Measurements from ENCODE around the gene CSF1R.
A peak's percentile ranks its signal among the peaks of the same experiment; 100 is the strongest.

Gene CSF1R

GRCh38 chr5:150075806-150076205 is 10.5 kb downstream of the CSF1R start:
- Mint-ChIP-seq H3K27me3 (peaks cover 18% of the 10 kb centered on the region), H3K9me3 (no peaks in the 10 kb centered on the region), H3K36me3 (no peaks in the 10 kb centered on the region), H3K27ac (no peak overlapping the region), H3K4me3 (no peak overlapping the region), H3K4me1 (no peaks in the 10 kb centered on the region)
- CTCF ChIA-PET = interaction anchor here (0.6 to 1.2 kb wide), 2 partner anchors 43 to 66 kb away, joined by 3 to 4 read pairs; no protein-coding TSS in a partner anchor
- peak; percentile 20 for DNase-seq

- no peak for DNase-seq
- CTCF ChIA-PET = interaction anchor here (0.6 to 1.2 kb wide), 2 partner anchors 44 to 65 kb away, joined by 3 to 4 read pairs; no protein-coding TSS in a partner anchor
- no peaks in the 10 kb centered on the region for H3K4me1 Mint-ChIP-seq
- peaks cover 18% of the 10 kb centered on the region for H3K27me3 Mint-ChIP-seq
- no peaks in the 10 kb centered on the region for H3K9me3 Mint-ChIP-seq
- no peak overlapping the region for H3K4me3 Mint-ChIP-seq
- H3K27ac Mint-ChIP-seq = no peak overlapping the region
- H3K36me3 Mint-ChIP-seq = no peaks in the 10 kb centered on the region
Observed at GRCh38 chr5:150075233-150075632, 11.1 kb downstream of the CSF1R start.

DNA sequence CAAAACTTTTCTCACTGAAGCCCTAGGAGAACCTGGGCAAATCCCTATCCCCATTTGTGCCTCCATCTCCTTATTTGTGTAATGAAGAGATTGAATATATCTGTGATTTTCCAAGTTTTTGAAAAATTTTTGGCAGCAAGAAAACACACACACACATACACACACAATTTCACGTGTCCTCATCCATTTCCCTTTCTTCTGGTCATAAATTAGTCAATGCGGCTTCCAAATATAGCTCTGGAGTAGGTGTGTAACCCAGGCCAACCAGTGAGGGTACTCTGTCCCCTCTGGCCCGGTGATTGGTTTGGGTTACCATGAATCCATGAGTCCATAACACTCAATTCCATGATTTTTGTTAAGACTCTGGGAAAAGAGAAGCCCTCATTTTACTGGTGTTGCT is 12.7 kb downstream of the CSF1R start:
- DNase-seq = no peak
- no peaks in the 10 kb centered on the region for H3K4me1 Mint-ChIP-seq
- H3K4me3 Mint-ChIP-seq = no peak overlapping the region
- no peaks in the 10 kb centered on the region for H3K9me3 Mint-ChIP-seq
- H3K27ac Mint-ChIP-seq = no peak overlapping the region
- peaks cover 13% of the 10 kb centered on the region for H3K27me3 Mint-ChIP-seq
- CTCF ChIA-PET = no interaction called here
- H3K36me3 Mint-ChIP-seq = no peaks in the 10 kb centered on the region

DNA sequence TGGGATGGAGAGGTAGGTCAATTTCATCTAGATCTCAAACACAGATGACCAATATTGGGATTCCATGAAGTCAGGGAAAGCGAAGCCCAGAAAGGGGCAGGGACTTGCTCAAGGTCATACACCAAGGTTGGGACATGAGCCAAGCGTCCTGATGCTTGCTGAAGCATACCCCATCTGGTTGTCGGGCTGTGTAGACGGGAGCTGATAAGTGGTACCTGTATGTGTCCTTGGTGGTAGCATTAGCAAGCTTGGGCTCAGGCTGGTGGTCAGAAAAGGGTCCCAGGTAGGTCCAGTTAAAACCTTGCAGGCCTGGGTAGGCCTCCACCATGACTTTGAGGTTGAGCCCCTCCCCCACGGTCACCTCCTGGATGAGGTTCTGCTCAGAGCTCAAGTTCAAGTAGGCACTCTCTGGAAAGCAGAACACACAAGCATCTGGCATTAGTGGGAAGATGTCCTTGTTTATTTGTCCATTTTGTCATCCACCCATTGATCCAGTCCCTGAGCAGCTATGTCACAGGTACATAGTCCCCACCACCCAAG is 13.2 kb downstream of the CSF1R start:
- Mint-ChIP-seq H3K36me3 (no peaks in the 10 kb centered on the region), H3K27me3 (peaks cover 7% of the 10 kb centered on the region), H3K9me3 (no peaks in the 10 kb centered on the region), H3K4me1 (no peaks in the 10 kb centered on the region), H3K27ac (no peak overlapping the region), H3K4me3 (no peak overlapping the region)
- CTCF ChIA-PET = no interaction called here
- peak; percentile 17 for DNase-seq

GRCh38 chr5:150070821-150071220 is 15.5 kb downstream of the CSF1R start:
- H3K27ac Mint-ChIP-seq = no peak overlapping the region
- H3K36me3 Mint-ChIP-seq = no peaks in the 10 kb centered on the region
- peaks cover 20% of the 10 kb centered on the region for H3K4me1 Mint-ChIP-seq
- peak; percentile 6 for DNase-seq
- CTCF ChIA-PET = no interaction called here
- no peaks in the 10 kb centered on the region for H3K9me3 Mint-ChIP-seq
- H3K27me3 Mint-ChIP-seq = peaks cover 5% of the 10 kb centered on the region
- H3K4me3 Mint-ChIP-seq = no peak overlapping the region

GRCh38 chr5:150069672-150070627 is 16.4 kb downstream of the CSF1R start:
- CTCF ChIA-PET = no interaction called here
- Mint-ChIP-seq H3K27ac (no peak overlapping the region), H3K36me3 (no peaks in the 10 kb centered on the region), H3K4me1 (peaks cover 20% of the 10 kb centered on the region), H3K4me3 (no peak overlapping the region), H3K9me3 (no peaks in the 10 kb centered on the region), H3K27me3 (peaks cover 11% of the 10 kb centered on the region)
- peak; percentile 10 for DNase-seq

- Mint-ChIP-seq H3K9me3 (no peaks in the 10 kb centered on the region), H3K27ac (no peak overlapping the region), H3K36me3 (no peaks in the 10 kb centered on the region), H3K4me3 (no peak overlapping the region), H3K4me1 (peaks cover 20% of the 10 kb centered on the region), H3K27me3 (peaks cover 20% of the 10 kb centered on the region)
- DNase-seq = peak; percentile 11
- CTCF ChIA-PET = interaction anchor here (1.1 kb wide), 1 partner anchor 53 kb away, joined by 3 read pairs; no protein-coding TSS in a partner anchor
Observed at GRCh38 chr5:150068961-150069645, 17.3 kb downstream of the CSF1R start.

DNA sequence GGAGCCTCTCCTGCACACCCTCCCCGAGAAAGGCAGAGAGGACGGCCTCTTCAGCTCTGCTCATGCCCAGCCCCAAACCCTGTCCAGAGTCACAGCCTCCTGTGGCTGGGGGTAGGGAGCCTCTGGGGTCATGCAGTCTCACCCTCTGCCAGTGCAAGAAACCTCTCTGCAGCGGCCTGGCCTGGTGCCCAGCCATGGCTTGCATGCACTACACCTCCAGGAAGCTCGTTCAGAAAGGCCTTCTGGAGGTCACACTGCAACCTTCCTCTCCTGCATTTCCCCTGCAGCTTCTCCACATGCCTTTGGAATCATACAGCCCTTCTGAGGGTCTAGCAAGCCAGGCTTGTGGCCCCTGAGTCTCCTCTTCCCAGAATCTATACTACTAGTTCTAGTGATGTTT is 17.9 kb downstream of the CSF1R start:
- H3K27me3 Mint-ChIP-seq = peaks cover 24% of the 10 kb centered on the region
- no peaks in the 10 kb centered on the region for H3K36me3 Mint-ChIP-seq
- peak; percentile 16 for DNase-seq
- CTCF ChIA-PET = interaction anchor here (1.1 kb wide), 1 partner anchor 54 kb away, joined by 3 read pairs; no protein-coding TSS in a partner anchor
- H3K27ac Mint-ChIP-seq = no peak overlapping the region
- no peaks in the 10 kb centered on the region for H3K9me3 Mint-ChIP-seq
- no peak overlapping the region for H3K4me3 Mint-ChIP-seq
- peaks cover 20% of the 10 kb centered on the region for H3K4me1 Mint-ChIP-seq

GRCh38 chr5:150068071-150068470 is 18.3 kb downstream of the CSF1R start:
- no peaks in the 10 kb centered on the region for H3K36me3 Mint-ChIP-seq
- H3K4me3 Mint-ChIP-seq = no peak overlapping the region
- peaks cover 20% of the 10 kb centered on the region for H3K4me1 Mint-ChIP-seq
- H3K9me3 Mint-ChIP-seq = no peaks in the 10 kb centered on the region
- peak; percentile 7 for DNase-seq
- no peak overlapping the region for H3K27ac Mint-ChIP-seq
- H3K27me3 Mint-ChIP-seq = peaks cover 28% of the 10 kb centered on the region
- CTCF ChIA-PET = interaction anchor here (1.1 kb wide), 1 partner anchor 54 kb away, joined by 3 read pairs; no protein-coding TSS in a partner anchor

DNA sequence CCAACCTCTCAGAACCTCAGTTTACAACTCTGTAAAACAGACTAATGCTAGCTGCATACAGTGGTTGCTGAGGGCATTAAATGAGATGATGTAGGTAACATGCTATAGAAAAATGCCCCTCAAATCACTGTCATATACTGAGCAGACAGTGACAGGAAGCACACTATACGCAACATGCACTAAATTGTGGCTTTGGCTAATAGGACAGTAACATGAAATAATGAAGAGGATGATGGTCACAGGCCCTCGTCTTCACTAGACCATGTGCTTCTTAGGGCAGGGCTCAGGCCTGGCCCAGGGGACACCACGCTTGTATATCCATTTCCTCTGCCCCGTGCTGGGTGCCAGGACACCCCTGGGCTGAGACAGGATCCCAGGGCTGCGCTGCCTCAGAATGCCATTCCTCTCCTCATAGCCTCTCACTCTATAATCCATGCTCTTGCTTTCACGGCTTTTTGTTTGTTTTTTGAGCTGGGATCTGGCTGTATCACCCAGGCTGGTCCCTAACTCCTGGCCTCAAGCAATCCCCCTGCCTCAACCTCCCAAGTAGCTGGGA is 18.9 kb downstream of the CSF1R start:
- peaks cover 29% of the 10 kb centered on the region for H3K27me3 Mint-ChIP-seq
- H3K9me3 Mint-ChIP-seq = no peaks in the 10 kb centered on the region
- H3K36me3 Mint-ChIP-seq = no peaks in the 10 kb centered on the region
- no peak overlapping the region for H3K27ac Mint-ChIP-seq
- peaks cover 20% of the 10 kb centered on the region for H3K4me1 Mint-ChIP-seq
- no peak overlapping the region for H3K4me3 Mint-ChIP-seq
- DNase-seq = peak; percentile 14
- CTCF ChIA-PET = interaction anchor here (0.9 kb wide), 1 partner anchor 55 kb away, joined by 3 read pairs; no protein-coding TSS in a partner anchor

DNA sequence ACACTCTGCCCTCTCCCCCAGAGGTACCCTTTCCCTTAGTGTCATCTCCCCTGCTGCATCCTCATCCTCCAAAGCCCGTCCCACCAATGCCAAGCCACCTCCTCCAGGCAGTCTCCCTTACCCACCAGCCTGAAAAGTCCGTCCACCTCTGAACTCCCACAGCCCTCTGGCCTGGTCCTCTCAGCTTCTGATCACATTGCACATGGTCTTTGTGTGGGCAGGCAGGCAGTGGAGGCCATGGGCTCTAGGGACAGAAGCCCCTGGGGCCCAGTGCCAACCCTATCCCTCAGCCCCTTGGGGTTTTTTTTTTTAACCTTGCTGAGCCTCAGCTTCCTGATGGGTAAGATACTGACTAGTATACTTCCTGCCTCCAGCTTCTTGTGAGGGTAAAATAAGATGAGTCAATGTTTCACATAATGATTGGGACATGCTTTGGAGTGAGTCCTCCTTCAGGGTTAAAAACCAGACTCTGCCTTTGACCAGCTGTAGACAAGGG is 19.4 kb downstream of the CSF1R start:
- Mint-ChIP-seq H3K27me3 (peaks cover 29% of the 10 kb centered on the region), H3K4me1 (peaks cover 20% of the 10 kb centered on the region), H3K27ac (no peak overlapping the region), H3K4me3 (no peak overlapping the region), H3K36me3 (no peaks in the 10 kb centered on the region), H3K9me3 (no peaks in the 10 kb centered on the region)
- DNase-seq = peak; percentile 20
- CTCF ChIA-PET = interaction anchor here (0.9 kb wide), 1 partner anchor 56 kb away, joined by 3 read pairs; no protein-coding TSS in a partner anchor

- H3K9me3 Mint-ChIP-seq = no peaks in the 10 kb centered on the region
Observed at GRCh38 chr5:150066436-150066835, 19.9 kb downstream of the CSF1R start.

GRCh38 chr5:150065886-150066285 is 20.5 kb downstream of the CSF1R start:
- peaks cover 20% of the 10 kb centered on the region for H3K4me1 Mint-ChIP-seq
- peak overlapping the region; percentile 45 for H3K27ac Mint-ChIP-seq
- CTCF ChIA-PET = no interaction called here
- H3K9me3 Mint-ChIP-seq = no peaks in the 10 kb centered on the region
- DNase-seq = peak; percentile 9
- no peaks in the 10 kb centered on the region for H3K36me3 Mint-ChIP-seq
- peaks cover 29% of the 10 kb centered on the region for H3K27me3 Mint-ChIP-seq
- H3K4me3 Mint-ChIP-seq = no peak overlapping the region

More at GRCh38 chr5:150066436-150066835, 19.9 kb downstream of the CSF1R start:
- Mint-ChIP-seq H3K4me3 (no peak overlapping the region), H3K36me3 (no peaks in the 10 kb centered on the region), H3K27me3 (peaks cover 29% of the 10 kb centered on the region), H3K27ac (no peak overlapping the region), H3K4me1 (peaks cover 20% of the 10 kb centered on the region)
- DNase-seq = peak; percentile 1
- CTCF ChIA-PET = interaction anchor here (0.9 kb wide), 1 partner anchor 56 kb away, joined by 3 read pairs; no protein-coding TSS in a partner anchor

Data from activated naive CD4-positive, alpha-beta T cell treated with anti-CD3 and anti-CD28 coated beads, Interleukin-2, amount 10 ng/mL, durations not matched to agents 7 days and 5 days (primary cell).